Muscle layer of duodenum (tissue), 2 donors: Measurements from ENCODE around the gene NSG1.

Experiments used
- H3K27ac ChIP-seq: one replicate; pipeline ENCODE4 v1.7.0; 2013; ENCODE audit warnings: mild to moderate bottlenecking, low read length
- H3K27me3 ChIP-seq: one replicate; pipeline ENCODE4 v1.7.0; 2013; ENCODE audit warnings: low read depth, mild to moderate bottlenecking, control low read depth, low read length
- H3K36me3 ChIP-seq, 2 donors: one replicate each; pipeline ENCODE4 v1.7.0; 2013; ENCODE audit warnings: low read length in 2 of 2, control low read depth in 1 of 2, mild to moderate bottlenecking in 1 of 2; ENCODE audit not compliant: insufficient read depth in 2 of 2, control insufficient read depth in 1 of 2
- H3K4me1 ChIP-seq, 2 donors: one replicate each; pipeline ENCODE4 v1.7.0; 2013; ENCODE audit warnings: low read length in 2 of 2, mild to moderate bottlenecking in 2 of 2, control low read depth in 1 of 2, moderate library complexity in 1 of 2; ENCODE audit not compliant: insufficient read depth in 2 of 2, control insufficient read depth in 1 of 2
- H3K4me3 ChIP-seq, 2 donors: one replicate each; pipeline ENCODE4 v1.7.0; 2013; ENCODE audit warnings: low read length in 2 of 2, low read depth in 1 of 2, mild to moderate bottlenecking in 1 of 2
- H3K9me3 ChIP-seq, 2 donors: one replicate each; pipeline ENCODE4 v1.7.0; 2013; ENCODE audit warnings: low read length in 2 of 2, control low read depth in 1 of 2, mild to moderate bottlenecking in 1 of 2; ENCODE audit not compliant: control insufficient read depth in 1 of 2
- donor health status: healthy.

Gene NSG1

DNA sequence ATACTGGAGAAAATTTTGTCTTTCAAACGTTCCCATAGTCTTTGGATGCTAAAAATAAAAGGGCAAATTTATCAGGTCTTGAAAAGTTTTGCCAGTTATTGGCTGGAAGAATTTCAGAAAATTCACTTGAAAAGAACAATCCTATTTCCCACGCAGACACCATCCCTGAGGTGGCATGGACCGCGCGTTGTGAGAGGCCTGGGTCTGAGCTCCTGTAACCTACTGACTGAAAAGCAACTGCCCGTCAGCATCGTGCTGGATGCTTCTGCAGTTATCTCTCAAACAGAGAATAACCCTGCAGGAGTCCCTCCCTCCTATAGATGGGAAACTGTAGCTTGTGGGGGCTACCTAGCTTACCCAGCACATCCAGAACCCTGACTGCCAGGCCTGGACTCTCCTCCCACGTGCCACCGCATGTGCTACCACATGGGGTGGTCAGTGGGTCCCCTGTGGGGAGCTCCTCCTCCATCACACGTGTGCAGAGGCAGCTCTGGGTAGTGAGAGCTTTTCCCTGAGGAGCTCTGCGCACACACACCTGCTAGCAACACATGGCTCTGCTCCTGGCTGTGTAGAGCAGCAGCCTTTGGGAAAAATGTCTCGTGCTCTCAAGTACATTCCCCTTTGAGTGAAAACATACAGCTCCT is 36.1 kb downstream of the NSG1 start:
- H3K27me3 ChIP-seq = no peaks in the 10 kb centered on the region
- H3K9me3 ChIP-seq = no peaks in the 10 kb centered on the region
- H3K4me3 ChIP-seq = no peak overlapping the region
- no peak overlapping the region for H3K27ac ChIP-seq
- H3K4me1 ChIP-seq = no peaks in the 10 kb centered on the region
- peaks cover 40 to 67% of the 10 kb centered on the region in 2 donors for H3K36me3 ChIP-seq

- H3K27ac ChIP-seq = no peak overlapping the region
- peaks cover 33 to 72% of the 10 kb centered on the region in 2 donors for H3K36me3 ChIP-seq
- H3K4me3 ChIP-seq = no peak overlapping the region
- no peaks in the 10 kb centered on the region for H3K27me3 ChIP-seq
- H3K4me1 ChIP-seq = no peaks in the 10 kb centered on the region
- no peaks in the 10 kb centered on the region for H3K9me3 ChIP-seq
These were observed 37.0 kb downstream of the NSG1 start for GRCh38 chr4:4423706-4424498.

DNA sequence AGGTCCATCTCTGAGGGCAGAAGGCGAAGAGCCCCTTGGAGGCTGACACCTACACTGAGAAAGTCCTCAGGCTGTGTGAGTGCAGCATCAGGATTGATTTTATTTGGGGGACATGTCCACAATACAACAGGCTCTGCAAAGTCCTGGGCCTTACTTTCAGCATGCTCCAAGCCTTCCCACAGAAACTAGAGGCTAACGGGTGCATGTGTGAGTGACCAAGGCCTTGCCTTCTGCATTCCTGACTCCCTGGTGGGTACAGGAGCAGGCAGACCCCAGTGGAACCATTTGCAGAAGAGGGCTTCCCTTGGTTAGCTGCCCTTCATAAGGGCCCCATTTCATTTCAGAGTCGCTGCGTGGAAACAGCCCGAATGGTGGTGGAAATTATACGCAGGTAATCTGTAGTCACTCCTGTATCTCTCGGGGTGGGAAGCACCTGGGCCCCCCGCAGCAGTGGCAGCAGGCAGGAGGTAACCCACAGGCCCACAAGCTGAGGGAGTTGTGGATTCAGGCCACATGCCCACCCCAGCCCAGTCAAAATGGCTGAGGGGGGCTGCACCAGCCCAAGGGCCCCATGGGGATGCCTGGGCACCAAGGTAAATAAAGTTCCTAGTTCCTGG is 37.7 kb downstream of the NSG1 start:
- H3K9me3 ChIP-seq = no peaks in the 10 kb centered on the region
- no peaks in the 10 kb centered on the region for H3K27me3 ChIP-seq
- H3K4me1 ChIP-seq = no peaks in the 10 kb centered on the region
- no peak overlapping the region for H3K27ac ChIP-seq
- peaks cover 29 to 71% of the 10 kb centered on the region in 2 donors for H3K36me3 ChIP-seq
- no peak overlapping the region for H3K4me3 ChIP-seq

- no peaks in the 10 kb centered on the region for H3K27me3 ChIP-seq
- no peak overlapping the region for H3K4me3 ChIP-seq
- no peak overlapping the region for H3K27ac ChIP-seq
- peaks cover 23 to 65% of the 10 kb centered on the region in 2 donors for H3K36me3 ChIP-seq
- H3K4me1 ChIP-seq = no peaks in the 10 kb centered on the region
- no peaks in the 10 kb centered on the region for H3K9me3 ChIP-seq
These were observed 38.3 kb downstream of the NSG1 start for GRCh38 chr4:4425119-4425690.

- H3K27me3 ChIP-seq = no peaks in the 10 kb centered on the region
- H3K4me3 ChIP-seq = no peak overlapping the region
- H3K27ac ChIP-seq = no peak overlapping the region
- H3K36me3 ChIP-seq = peaks cover 19 to 60% of the 10 kb centered on the region in 2 donors
- no peaks in the 10 kb centered on the region for H3K9me3 ChIP-seq
- H3K4me1 ChIP-seq = no peaks in the 10 kb centered on the region
These were observed 38.8 kb downstream of the NSG1 start for GRCh38 chr4:4425696-4426095.

DNA sequence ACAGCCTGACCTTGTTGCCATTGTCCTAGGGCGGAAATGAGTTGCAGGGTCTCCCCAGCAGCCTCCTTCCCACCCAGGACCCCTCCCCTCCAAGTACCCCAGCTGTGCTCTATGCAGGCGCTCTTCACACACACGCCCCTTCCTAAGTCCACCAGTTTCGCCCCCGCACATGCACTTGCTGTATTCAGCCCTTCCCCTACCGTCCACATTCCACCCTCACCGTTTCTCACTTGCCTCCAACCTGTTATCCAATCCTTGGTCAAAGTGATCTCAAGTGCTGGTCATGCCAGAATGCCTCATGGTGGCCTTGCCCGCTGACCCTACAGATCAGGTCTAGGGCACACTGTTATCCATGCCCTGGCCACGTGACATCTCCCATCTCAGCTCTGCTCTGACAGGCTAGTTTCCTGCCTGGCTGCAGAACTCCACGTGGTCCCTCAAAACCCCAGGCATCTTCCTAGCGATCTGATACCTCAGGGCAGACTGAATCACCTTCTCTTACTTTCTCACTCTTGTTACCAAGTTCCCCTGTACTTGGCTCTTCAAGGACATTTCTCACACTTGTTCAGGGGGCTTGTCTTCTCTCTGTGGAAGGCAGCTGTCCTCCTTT is 39.7 kb downstream of the NSG1 start:
- no peaks in the 10 kb centered on the region for H3K4me1 ChIP-seq
- H3K27ac ChIP-seq = no peak overlapping the region
- H3K9me3 ChIP-seq = no peaks in the 10 kb centered on the region
- no peaks in the 10 kb centered on the region for H3K27me3 ChIP-seq
- no peak overlapping the region for H3K4me3 ChIP-seq
- peaks cover 12 to 53% of the 10 kb centered on the region in 2 donors for H3K36me3 ChIP-seq

DNA sequence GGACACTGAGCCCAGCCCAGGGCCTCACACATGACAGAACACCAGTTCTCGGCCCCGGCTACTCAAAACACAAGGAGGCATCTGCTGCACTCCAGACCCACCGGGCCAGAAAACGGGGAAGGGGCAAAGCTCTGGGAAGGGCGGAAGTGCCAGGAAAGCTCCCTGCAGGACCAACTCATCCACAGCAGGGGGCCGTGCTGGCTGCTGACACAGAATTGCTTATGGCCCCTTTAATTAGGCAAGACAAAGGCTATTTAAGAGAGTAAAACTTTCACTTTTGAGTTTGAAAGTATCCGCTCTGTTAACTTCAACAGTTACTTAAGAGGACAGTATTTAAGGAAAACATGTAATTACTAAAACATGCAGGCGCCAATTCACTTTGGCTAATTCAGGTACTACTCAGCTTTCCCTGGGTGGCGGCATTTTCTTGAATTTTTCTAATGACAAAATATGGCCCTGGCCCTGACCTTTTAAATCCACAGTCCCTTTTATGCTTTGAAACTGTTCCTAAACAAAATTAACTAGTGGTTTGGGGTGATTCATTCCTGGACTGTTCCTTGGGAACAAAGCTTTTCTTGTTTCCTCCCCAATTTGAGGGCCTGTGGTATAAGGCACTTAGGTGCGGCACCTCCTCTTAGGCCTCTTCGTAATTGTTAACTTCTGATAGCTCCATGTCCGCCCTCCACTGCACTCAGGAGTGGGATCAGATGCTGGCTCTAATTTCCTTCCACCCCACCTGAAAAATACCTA is 40.4 kb downstream of the NSG1 start:
- Histone ChIP-seq H3K4me1 (no peaks in the 10 kb centered on the region), H3K27ac (no peak overlapping the region), H3K9me3 (no peaks in the 10 kb centered on the region), H3K4me3 (no peak overlapping the region), H3K36me3 (peaks cover 9 to 54% of the 10 kb centered on the region in 2 donors), H3K27me3 (no peaks in the 10 kb centered on the region)

DNA sequence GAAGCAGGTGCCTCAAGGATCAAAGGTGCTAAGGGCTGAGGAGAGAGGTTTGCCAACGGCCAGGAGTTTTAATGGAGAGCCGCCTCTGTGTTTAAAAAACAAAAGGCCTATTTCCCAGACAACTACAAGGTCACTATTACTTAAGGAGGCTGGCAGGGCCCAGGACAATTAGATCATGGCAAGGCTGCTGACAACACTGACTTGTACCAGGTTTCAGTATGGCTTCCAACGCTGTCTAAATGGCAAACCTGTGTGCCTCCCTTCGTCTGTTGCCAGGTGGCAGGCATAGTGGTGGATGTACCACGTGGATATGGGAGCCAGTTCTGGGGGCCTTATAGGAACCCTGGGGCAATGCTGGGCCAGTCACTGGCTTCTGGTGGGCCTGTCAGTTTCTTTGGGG is 41.0 kb downstream of the NSG1 start:
- Histone ChIP-seq H3K27me3 (no peaks in the 10 kb centered on the region), H3K4me1 (no peaks in the 10 kb centered on the region), H3K9me3 (no peaks in the 10 kb centered on the region), H3K4me3 (no peak overlapping the region), H3K36me3 (peaks cover 9 to 55% of the 10 kb centered on the region in 2 donors), H3K27ac (no peak overlapping the region)

DNA sequence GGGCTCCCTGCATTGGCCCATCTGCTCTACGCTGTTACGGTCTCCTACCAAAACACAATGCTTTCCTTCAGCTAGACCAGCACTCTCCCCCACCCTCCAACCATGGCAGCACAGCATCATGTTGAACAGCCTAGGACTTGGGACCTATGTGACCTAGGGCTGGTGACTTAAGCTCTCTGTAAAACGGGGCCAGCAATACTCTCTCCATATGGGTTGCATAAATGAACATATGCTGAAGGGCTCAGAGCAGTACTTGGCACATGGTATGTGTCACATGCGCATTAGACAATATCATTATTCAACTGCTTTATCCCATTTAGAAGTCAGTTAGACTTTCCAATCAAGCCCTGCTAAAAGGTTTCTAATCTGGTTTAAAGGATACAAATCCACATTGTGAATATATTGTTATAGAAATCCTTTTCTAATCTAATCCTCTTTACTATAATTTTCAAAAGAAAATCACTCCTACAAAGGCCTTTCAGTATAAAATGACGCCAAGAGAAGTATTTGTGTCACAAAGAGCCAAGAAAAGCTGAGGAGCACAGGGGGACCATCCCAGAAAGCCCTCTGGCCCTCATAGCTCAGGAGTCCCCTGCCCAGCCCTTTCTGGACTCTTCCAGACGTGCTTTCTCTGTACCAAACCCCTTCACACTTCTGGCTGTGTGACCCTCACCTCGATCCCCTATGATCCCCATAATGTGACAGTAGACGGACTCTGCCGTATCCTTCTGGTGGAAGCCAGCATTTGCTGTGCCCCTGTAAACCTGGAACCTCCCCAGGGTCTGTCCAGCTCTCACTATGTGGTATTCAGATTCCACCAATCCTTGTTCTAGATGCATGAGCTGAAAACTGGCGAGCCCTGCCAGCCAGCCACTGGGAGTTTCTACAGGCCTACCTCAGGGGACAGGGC is 42.3 kb downstream of the NSG1 start:
- Histone ChIP-seq H3K4me3 (no peak overlapping the region), H3K27me3 (no peaks in the 10 kb centered on the region), H3K4me1 (no peaks in the 10 kb centered on the region), H3K27ac (no peak overlapping the region), H3K9me3 (no peaks in the 10 kb centered on the region), H3K36me3 (peaks cover 3 to 52% of the 10 kb centered on the region in 2 donors)
